H1 (cell line): ENCODE results near the gene RIN2. TPM values are rescaled to one million over a fixed set of nuclear protein-coding genes. Genes with fewer than 3 reads are reported as not detected.

Source experiments
- CTCF ChIA-PET: fragments of 300-600 bp; sonication (Branson Sonifier 250); formaldehyde crosslinking; loops from one replicate; lab custom pipeline; 2021; ENCODE audit not compliant: partially characterized antibody; lab: Charles Lee
- POLR2A ChIA-PET: fragments of 300-600 bp; sonication (Branson Sonifier 250); formaldehyde crosslinking; loops from one replicate; lab custom pipeline; 2021; ENCODE audit warnings: inconsistent platforms; ENCODE audit not compliant: partially characterized antibody; lab: Charles Lee
- DNase-seq, 2 experiments: peaks; one replicate each; pipeline versions ENCODE4 v3.0.0 to v3.0.0-alpha.2; 2010 to 2022; ENCODE audit warnings: low spot score in 2 of 2, low read depth in 1 of 2, mixed read lengths in 1 of 2
- FAIRE-seq: peaks from 2 replicates; lab custom pipeline; 2011; peaks lifted over from hg19 to GRCh38; lab: Jason Lieb, UNC
- H2AFZ ChIP-seq: 2 replicates; pipeline ENCODE4 v1.8.1; 2012; ENCODE audit warnings: low read length, inconsistent platforms
- H2AK5ac ChIP-seq: 2 replicates; pipeline ENCODE4 v1.6.1; 2013; ENCODE audit warnings: low read depth, low read length
- H2BK120ac ChIP-seq: replicated peaks from 2 replicates; pipeline ENCODE3; 2013; ENCODE audit warnings: low read depth, low read length, inconsistent platforms
- H2BK12ac ChIP-seq: 2 replicates; pipeline ENCODE4 v1.6.1; 2013; ENCODE audit warnings: low read depth, low read length
- H2BK15ac ChIP-seq: 2 replicates; pipeline ENCODE4 v1.6.1; 2013; ENCODE audit warnings: low read length
- H2BK20ac ChIP-seq: 2 replicates; pipeline ENCODE4 v1.6.1; 2013; ENCODE audit warnings: low read length
- H2BK5ac ChIP-seq: 2 replicates; pipeline ENCODE4 v1.6.1; 2013; ENCODE audit warnings: low read depth, low read length
- H3K14ac ChIP-seq: 2 replicates; pipeline ENCODE4 v1.6.1; 2013; ENCODE audit warnings: inconsistent platforms; ENCODE audit not compliant: insufficient read length
- H3K18ac ChIP-seq: 2 replicates; pipeline ENCODE4 v1.6.1; 2013; ENCODE audit warnings: low read length; ENCODE audit errors: extremely low read depth
- H3K23ac ChIP-seq: 2 replicates; pipeline ENCODE4 v1.6.1; 2013; ENCODE audit warnings: inconsistent platforms; ENCODE audit not compliant: insufficient read length
- H3K23me2 ChIP-seq: 2 replicates; pipeline ENCODE4 v1.6.1; 2013; ENCODE audit warnings: low read depth, low read length
- H3K27ac ChIP-seq: 2 replicates; pipeline ENCODE4 v1.6.1; 2011; ENCODE audit warnings: low read depth, low read length, inconsistent platforms
- H3K27me3 ChIP-seq, 4 experiments: replicated peaks in 1 of 4; 1 replicate in 1 of 4; 2 replicates in 3 of 4; pipeline versions ENCODE4 v1.6.1 to v1.8.1; 2011 to 2013; ENCODE audit warnings: low read length in 3 of 4, mild to moderate bottlenecking in 3 of 4, inconsistent platforms in 2 of 4, mixed read lengths in 2 of 4, moderate library complexity in 1 of 4; ENCODE audit not compliant: control insufficient read depth in 3 of 4, insufficient read depth in 3 of 4; ENCODE audit errors: extremely low read depth in 1 of 4
- H3K36me3 ChIP-seq, 4 experiments: 2 replicates each; pipeline versions ENCODE4 v1.6.1 to v1.8.1; 2011 to 2013; ENCODE audit warnings: mild to moderate bottlenecking in 4 of 4, low read length in 3 of 4, moderate library complexity in 2 of 4, control low read depth in 1 of 4, inconsistent platforms in 1 of 4; ENCODE audit not compliant: insufficient read depth in 4 of 4, control insufficient read depth in 2 of 4
- H3K4ac ChIP-seq: replicated peaks from 2 replicates; pipeline ENCODE3; 2013; ENCODE audit warnings: low read length, low read depth, mixed read lengths, inconsistent platforms; ENCODE audit not compliant: insufficient read length
- H3K4me1 ChIP-seq, 4 experiments: replicated peaks in 1 of 4; 1 replicate in 1 of 4; 2 replicates in 3 of 4; pipeline versions ENCODE4 v1.6.1 to v1.8.1; 2011 to 2013; ENCODE audit warnings: low read length in 3 of 4, inconsistent platforms in 2 of 4, mixed read lengths in 1 of 4; ENCODE audit not compliant: insufficient read depth in 4 of 4, control insufficient read depth in 3 of 4
- H3K4me2 ChIP-seq, 2 experiments: 2 replicates each; pipeline versions ENCODE4 v1.6.1 to v1.8.1; 2011 to 2013; ENCODE audit warnings: low read depth in 2 of 2, low read length in 2 of 2, control low read depth in 1 of 2, inconsistent platforms in 1 of 2, mild to moderate bottlenecking in 1 of 2; ENCODE audit not compliant: insufficient read depth in 1 of 2
- H3K4me3 ChIP-seq, 4 experiments: fragments of 200-600, 300-600 bp in 1 of 4; sonication (generic), shearing (Covaris generic), sonication (Bioruptor Twin) in 1 of 4; 2 replicates each; pipeline versions ENCODE4 v1.5.1 to v1.8.1; 2011 to 2016; ENCODE audit warnings: low read length in 4 of 4, low read depth in 3 of 4, control low read depth in 2 of 4, inconsistent platforms in 2 of 4, mild to moderate bottlenecking in 2 of 4, mixed read lengths in 1 of 4, moderate library complexity in 1 of 4; ENCODE audit not compliant: insufficient read depth in 2 of 4; ENCODE audit errors: extremely low read depth in 1 of 4
- H3K56ac ChIP-seq: replicated peaks from 2 replicates; pipeline ENCODE3; 2013; ENCODE audit warnings: low read depth, mild to moderate bottlenecking, mixed read lengths, low read length, inconsistent platforms; ENCODE audit not compliant: insufficient read length
- H3K79me1 ChIP-seq: 2 replicates; pipeline ENCODE4 v1.6.1; 2013; ENCODE audit warnings: low read depth, low read length, control low read depth
- H3K79me2 ChIP-seq, 2 experiments: 2 replicates each; pipeline versions ENCODE4 v1.6.1 to v1.8.1; 2012 to 2013; ENCODE audit warnings: low read length in 2 of 2, mild to moderate bottlenecking in 2 of 2, inconsistent platforms in 1 of 2; ENCODE audit not compliant: insufficient read depth in 2 of 2, control insufficient read depth in 1 of 2
- H3K9ac ChIP-seq, 4 experiments: replicated peaks in 1 of 4; 1 replicate in 1 of 4; 2 replicates in 3 of 4; pipeline versions ENCODE4 v1.6.1 to v1.8.1; 2011 to 2013; ENCODE audit warnings: low read depth in 3 of 4, low read length in 3 of 4, control low read depth in 2 of 4, mild to moderate bottlenecking in 2 of 4, moderate library complexity in 2 of 4, inconsistent platforms in 1 of 4; ENCODE audit errors: extremely low read depth in 1 of 4
- H3K9me3 ChIP-seq, 2 experiments: 2 replicates each; pipeline versions ENCODE4 v1.6.1 to v1.8.1; 2012 to 2013; ENCODE audit warnings: mild to moderate bottlenecking in 2 of 2, moderate library complexity in 2 of 2, control low read depth in 1 of 2, inconsistent platforms in 1 of 2, low read depth in 1 of 2, low read length in 1 of 2, mixed read lengths in 1 of 2; ENCODE audit not compliant: insufficient read depth in 2 of 2
- H4K20me1 ChIP-seq, 2 experiments: replicated peaks in 1 of 2; 2 replicates each; pipeline versions ENCODE3 to v1.8.1; 2011 to 2013; ENCODE audit warnings: inconsistent platforms in 2 of 2, low read length in 2 of 2, mild to moderate bottlenecking in 1 of 2; ENCODE audit not compliant: insufficient read depth in 2 of 2, control insufficient read depth in 1 of 2
- H4K5ac ChIP-seq: 2 replicates; pipeline ENCODE4 v1.6.1; 2013; ENCODE audit warnings: low read length, low read depth, mixed read lengths, inconsistent platforms; ENCODE audit not compliant: insufficient read length
- H4K8ac ChIP-seq: 2 replicates; pipeline ENCODE4 v1.8.0; 2013; ENCODE audit warnings: mild to moderate bottlenecking, moderate library complexity, low read length, inconsistent platforms; ENCODE audit not compliant: insufficient read depth; ENCODE audit errors: extremely low read depth
- H4K91ac ChIP-seq: replicated peaks from 2 replicates; pipeline ENCODE3; 2013; ENCODE audit warnings: low read length, mixed read lengths, inconsistent platforms; ENCODE audit not compliant: insufficient read length
- ATF3 ChIP-seq: IDR thresholded peaks from 2 replicates; pipeline ENCODE4 v1.6.1; 2011; ENCODE audit warnings: low read depth, mild to moderate bottlenecking, low read length; ENCODE audit not compliant: insufficient read depth
- KDM5A ChIP-seq: fragments of 200-600 bp; IDR thresholded peaks from 2 replicates; pipeline ENCODE4 v1.7.1; 2012; ENCODE audit warnings: mild to moderate bottlenecking, low read length, inconsistent platforms, mixed read lengths
- RAD21 ChIP-seq, 2 experiments: IDR thresholded peaks in 1 of 2; conservative IDR thresholded peaks in 1 of 2; 2 replicates each; pipeline ENCODE4 v1.6.1; 2011; ENCODE audit warnings: low read depth in 2 of 2, low read length in 2 of 2, improper control_type of control experiment in 1 of 2, inconsistent platforms in 1 of 2, mild to moderate bottlenecking in 1 of 2, moderate library complexity in 1 of 2
- RFX5 ChIP-seq: IDR thresholded peaks from 2 replicates; pipeline ENCODE4 v1.6.1; 2011; ENCODE audit warnings: low read depth, low read length, improper control_type of control experiment, borderline replicate concordance
- RXRA ChIP-seq: IDR thresholded peaks from 2 replicates; pipeline ENCODE4 v1.6.1; 2011; ENCODE audit warnings: low read depth, mild to moderate bottlenecking, low read length, moderate library complexity; ENCODE audit not compliant: insufficient read depth
- SAP30 ChIP-seq: fragments of 300-600 bp; sonication (generic); IDR thresholded peaks from 2 replicates; pipeline ENCODE4 v1.7.1; 2012; ENCODE audit warnings: low read length, moderate library complexity, mild to moderate bottlenecking, inconsistent platforms; ENCODE audit not compliant: insufficient read depth, insufficient replicate concordance
- SP1 ChIP-seq: IDR thresholded peaks from 2 replicates; pipeline ENCODE4 v1.6.1; 2011; ENCODE audit warnings: low read depth, low read length
- SP4 ChIP-seq: IDR thresholded peaks from 2 replicates; pipeline ENCODE4 v1.6.1; 2012; ENCODE audit warnings: low read length, inconsistent platforms
- TBP ChIP-seq: IDR thresholded peaks from 2 replicates; pipeline ENCODE4 v1.6.1; 2011; ENCODE audit warnings: low read depth, low read length, improper control_type of control experiment
- TEAD4 ChIP-seq: IDR thresholded peaks from 2 replicates; pipeline ENCODE4 v1.6.1; 2012; ENCODE audit warnings: low read depth, low read length, inconsistent platforms, mixed read lengths
- ZNF274 ChIP-seq: IDR thresholded peaks from 2 replicates; pipeline ENCODE4 v1.7.0; 2012; ENCODE audit warnings: low read length, borderline replicate concordance; ENCODE audit errors: extremely low read depth
- WGBS, 2 experiments: shearing (Covaris generic) in 1 of 2; methylation state at CpG; one replicate each; pipeline versions ENCODE4 v1.1.6 to v1.1.7; 2013 to 2015; ENCODE audit warnings: low lambda C conversion rate in 2 of 2, mixed read lengths in 2 of 2, inconsistent platforms in 1 of 2, low coverage in 1 of 2, missing lambda C conversion rate in 1 of 2; ENCODE audit not compliant: insufficient replicate concordance in 2 of 2, insufficient coverage in 1 of 2, insufficient read length in 1 of 2; ENCODE audit errors: extremely low coverage in 1 of 2, missing lambda C conversion rate in 1 of 2; 5-methylcytosine and 5-hydroxymethylcytosine counted together
- polyA plus RNA-seq, 7 experiments: library from polyadenylated mRNA; depleted of rRNA in 3 of 7; stranded (reverse) in 5 of 7; unstranded in 2 of 7; fragments of >200 nt in 5 of 7; fragments of 200-250 nt in 2 of 7; gene quantifications; 1 replicate in 5 of 7; 2 replicates in 1 of 7; 4 replicates in 1 of 7; pipeline versions ENCODE4 v1.2.1 to v1.2.3, GENCODE V29; 2011 to 2013; ENCODE audit warnings: missing spikeins in 2 of 7, mixed read lengths in 2 of 7
- total RNA-seq: library from RNA; stranded (reverse); fragmentation: NEBNext Ultra II Directional; extraction: Animal tissue kit (Norgen Biotek cat#: 25700); gene quantifications from 2 replicates; pipeline ENCODE4 v1.2.1, GENCODE V29; 2021

RIN2 gene
- total and polyA plus RNA-seq, 2 of the 8 experiments (the other 6 are each of a cell fraction or from before 2014, with no cell fraction given) = 0.20 to 1.3 TPM

- H3K56ac ChIP-seq = no peak overlapping the region
- H4K8ac ChIP-seq = peak overlapping the region; percentile 72
- no peaks in the 10 kb centered on the region for H3K79me1 ChIP-seq
- H3K27ac ChIP-seq = no peak overlapping the region
- ChIA-PET CTCF (interaction anchor here (1.0 to 1.7 kb wide), 5 partner anchors 14 to 66 kb away, joined by 3 to 5 read pairs (median 4); no protein-coding TSS in a partner anchor), POLR2A (interaction anchor here (1.1 to 3.5 kb wide), 3 partner anchors 12 to 18 kb away, joined by 4 to 8 read pairs (median 6); no protein-coding TSS in a partner anchor)
- peaks cover 13% of the 10 kb centered on the region for H3K23me2 ChIP-seq
- FAIRE-seq = peak; percentile 73
- no peak overlapping the region for H2BK15ac ChIP-seq
- H3K36me3 ChIP-seq = no peaks in the 10 kb centered on the region
- H3K9me3 ChIP-seq = no peaks in the 10 kb centered on the region
- peaks cover 0 to 2% of the 10 kb centered on the region in 2 experiments for H4K20me1 ChIP-seq
- DNase-seq = peak; percentile 88 to 90
- no peak overlapping the region for H4K5ac ChIP-seq
- no peak overlapping the region for H2AK5ac ChIP-seq
- H2BK5ac ChIP-seq = no peak overlapping the region; the same call in 1 of the 2 replicates
- peak overlapping the region; percentile 91 for H2AFZ ChIP-seq
- peak overlapping the region; percentile 81 to 99 for H3K4me2 ChIP-seq
- peak overlapping the region; percentile 78 to 89 (median 82) for H3K4me3 ChIP-seq
- WGBS, 2 experiments = 2% methylated on average over 38 of the region's 45 CpGs; no CpG with 5 or more reads in 1 of the 2 experiments
- H2BK12ac ChIP-seq = no peak overlapping the region
- H3K9ac ChIP-seq = peak overlapping the region in 3 of 4 experiments; percentile 38 to 45 (median 39); a peak in 4 of 7 replicates
- H3K14ac ChIP-seq = no peak overlapping the region
- H3K4ac ChIP-seq = no peak overlapping the region
- no peak overlapping the region for H4K91ac ChIP-seq
- no peak overlapping the region for H2BK120ac ChIP-seq
- H3K18ac ChIP-seq = peak overlapping the region; percentile 60; the same call in 1 of the 2 replicates
- H3K79me2 ChIP-seq = no peaks in the 10 kb centered on the region
- peaks cover 0 to 16% (median 10%) of the 10 kb centered on the region in 4 experiments; a peak in 4 of 7 replicates for H3K27me3 ChIP-seq
- no peak overlapping the region for H2BK20ac ChIP-seq
- no peak overlapping the region for H3K23ac ChIP-seq
- H3K4me1 ChIP-seq = peaks cover 0 to 4% (median 0%) of the 10 kb centered on the region in 4 experiments; a peak in 2 of 7 replicates
- TF ChIP-seq TBP (no peak), RAD21 (IDR thresholded peaks at IDR 0.05 in 1 of 2, conservative IDR thresholded peaks at IDR 0.05 in 1 of 2; ENCODE audit: low read depth in 2 of 2, low read length in 2 of 2) (no peak), RFX5 (no peak), ATF3 (no peak), SAP30 (peak; percentile 41), TEAD4 (0 out of 2 replicates have a peak, but pooled peaks have one; percentile 9), SP1 (peak; percentile 49; the same call in 1 of the 2 replicates), KDM5A (no peak), SP4 (no peak), ZNF274 (no peak), RXRA (no peak)
Measured at GRCh38 chr20:19757487-19758132, 448 bp upstream of the RIN2 start.
